Measurements from ENCODE around the gene PHACTR3.

PHACTR3 gene

GRCh38 chr20:59776626-59777330 lies 172.4 kb downstream of the PHACTR3 start:
- no peak for DNase-seq (ENCODE audit: low read depth in 2 of 2)

DNA sequence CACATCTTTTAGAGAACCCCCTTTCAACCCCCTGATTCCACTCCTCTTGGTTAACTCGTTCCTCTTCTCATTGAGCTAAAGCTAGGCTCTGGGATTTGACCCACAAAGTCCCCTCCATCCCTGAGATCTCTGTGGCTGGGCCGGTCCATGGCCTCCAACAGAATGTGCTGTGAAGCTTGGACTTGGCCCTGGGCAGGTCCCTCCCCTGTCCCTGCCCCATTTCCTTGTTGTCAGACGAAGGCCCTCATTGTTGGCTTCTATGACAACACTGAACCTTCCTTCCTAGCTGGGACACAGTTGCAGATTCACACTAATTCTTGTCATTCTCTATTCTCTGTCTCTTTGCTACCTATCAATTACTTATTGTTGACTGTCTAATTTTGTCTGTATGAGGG lies 173.0 kb downstream of the PHACTR3 start:
- no peak for DNase-seq (ENCODE audit: low read depth in 2 of 2)

GRCh38 chr20:59777814-59778575 lies 173.7 kb downstream of the PHACTR3 start:
- DNase-seq (ENCODE audit: low read depth in 2 of 2) = no peak

GRCh38 chr20:59778615-59779200 lies 174.4 kb downstream of the PHACTR3 start:
- DNase-seq (ENCODE audit: low read depth in 2 of 2) = no peak

DNA sequence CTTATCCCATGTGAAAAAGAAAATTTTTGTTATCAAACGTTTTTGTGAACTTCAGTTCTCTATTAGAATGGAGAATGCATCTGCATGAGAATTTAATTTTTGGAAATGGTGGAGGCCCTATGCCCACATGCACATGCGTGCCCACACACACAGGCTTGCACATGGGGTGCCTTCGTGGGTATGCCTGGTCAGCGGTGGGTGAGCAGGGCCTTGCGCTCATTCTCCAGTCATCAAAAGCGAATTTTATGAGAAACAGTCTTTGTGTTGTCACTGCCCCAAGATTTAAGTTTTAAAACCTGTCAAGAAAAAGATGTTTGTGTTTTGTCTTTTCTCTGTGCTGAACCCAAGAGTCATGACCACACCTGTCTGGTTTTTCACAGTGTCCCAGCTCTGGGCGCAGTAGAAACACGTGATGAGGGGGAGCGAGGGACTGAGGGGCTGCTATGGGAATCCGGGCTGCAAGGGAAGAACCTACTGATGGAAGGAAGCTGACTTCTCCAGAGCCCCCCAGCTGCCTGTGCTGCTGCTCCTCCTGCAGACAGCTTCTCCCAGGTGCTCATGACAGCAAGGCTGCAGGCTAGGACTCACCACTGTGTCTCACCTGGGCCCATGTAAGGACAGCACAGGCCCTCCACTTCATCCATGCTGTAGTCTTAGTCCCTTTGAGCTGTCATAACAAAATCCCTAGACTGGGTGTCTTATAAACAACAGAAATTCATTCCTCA lies 175.5 kb downstream of the PHACTR3 start:
- DNase-seq (ENCODE audit: low read depth in 2 of 2) = no peak

DNA sequence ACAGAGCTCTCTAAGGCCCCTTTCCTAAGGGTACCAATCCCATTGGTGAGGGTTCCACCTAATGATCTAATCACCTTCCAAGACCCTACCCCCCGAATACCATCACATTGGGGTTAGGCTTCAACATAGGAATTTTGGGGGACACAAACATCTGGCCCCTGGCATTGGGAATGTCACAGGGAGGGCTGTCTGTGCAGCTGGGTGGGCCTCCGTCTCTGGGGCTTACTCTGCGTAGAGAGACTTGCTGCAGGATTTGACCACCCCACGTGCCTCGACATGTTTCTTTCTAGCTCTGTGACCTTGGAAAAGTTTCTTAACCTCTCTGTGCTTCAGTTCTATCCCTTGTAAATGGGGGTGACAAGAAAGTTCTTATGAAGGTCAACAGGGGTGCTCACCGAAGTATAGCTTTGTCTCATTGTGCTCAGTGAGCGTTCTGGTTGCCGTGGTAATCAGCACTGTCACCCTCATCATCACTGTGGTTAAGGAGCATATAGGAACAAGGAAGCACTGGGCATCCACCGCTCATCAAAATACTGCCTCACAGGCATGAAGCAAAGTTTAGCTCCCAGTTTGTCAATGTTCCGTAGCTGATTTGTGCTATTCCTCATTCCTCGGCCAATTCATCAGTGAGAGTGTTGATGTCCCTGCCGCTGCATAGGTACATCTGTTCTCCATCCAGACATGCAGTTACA lies 176.3 kb downstream of the PHACTR3 start:
- DNase-seq (ENCODE audit: low read depth in 2 of 2) = no peak

- DNase-seq (ENCODE audit: low read depth in 2 of 2) = no peak
These were observed 176.9 kb downstream of the PHACTR3 start for GRCh38 chr20:59781226-59781625.

DNA sequence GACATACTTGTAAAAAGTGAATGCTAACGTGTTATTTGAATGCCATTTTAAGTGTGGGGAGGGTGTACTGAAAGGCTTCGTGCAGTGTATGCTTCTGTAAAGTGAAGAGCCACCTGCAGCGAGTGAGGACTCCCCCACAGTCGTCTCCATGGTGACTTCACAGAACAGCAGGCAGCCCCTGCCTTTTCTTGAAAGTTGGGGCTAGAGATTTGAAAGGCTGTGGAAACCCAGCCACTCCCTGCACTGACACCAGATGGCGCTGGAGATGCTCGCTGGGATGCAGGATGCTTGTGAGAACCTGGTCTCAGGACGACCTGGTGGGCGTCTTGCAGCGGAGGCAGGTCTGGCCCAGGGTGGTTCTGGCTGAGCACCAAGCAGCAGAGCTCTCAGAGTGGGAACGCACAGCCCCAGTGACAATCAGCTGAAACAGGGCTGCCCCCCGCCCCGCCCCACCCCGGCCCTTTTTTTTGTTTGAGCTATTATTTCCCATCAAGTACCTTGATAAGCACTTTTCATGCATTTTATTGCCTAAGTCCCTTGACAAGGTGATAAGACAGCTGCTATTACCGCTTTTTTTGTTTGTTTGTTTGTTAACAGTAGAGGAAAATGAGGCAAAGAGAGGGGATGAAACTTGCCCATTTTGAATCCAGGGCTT lies 178.8 kb downstream of the PHACTR3 start:
- peak; percentile 32 to 39 for DNase-seq (ENCODE audit: low read depth in 2 of 2)

GRCh38 chr20:59783641-59784010 lies 179.3 kb downstream of the PHACTR3 start:
- no peak for DNase-seq (ENCODE audit: low read depth in 2 of 2)

GRCh38 chr20:59784365-59784764 lies 180.0 kb downstream of the PHACTR3 start:
- no peak for DNase-seq (ENCODE audit: low read depth in 2 of 2)

GRCh38 chr20:59784791-59785668 lies 180.7 kb downstream of the PHACTR3 start:
- no peak for DNase-seq (ENCODE audit: low read depth in 2 of 2)

DNA sequence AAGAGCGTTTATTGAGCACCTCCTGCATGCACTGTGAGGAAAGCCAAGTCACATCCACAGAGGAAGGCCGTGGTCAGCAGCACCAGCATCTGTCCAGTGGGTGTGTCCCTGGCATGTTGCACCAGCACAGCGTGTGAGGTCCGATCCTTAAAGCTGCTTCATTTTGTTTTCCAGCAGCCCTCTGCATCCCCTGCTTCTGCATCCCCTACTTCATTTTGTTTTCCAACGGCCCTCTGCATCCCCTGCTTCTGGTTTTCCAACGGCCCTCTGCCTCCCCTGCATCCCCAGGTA lies 181.3 kb downstream of the PHACTR3 start:
- no peak for DNase-seq (ENCODE audit: low read depth in 2 of 2)

DNA sequence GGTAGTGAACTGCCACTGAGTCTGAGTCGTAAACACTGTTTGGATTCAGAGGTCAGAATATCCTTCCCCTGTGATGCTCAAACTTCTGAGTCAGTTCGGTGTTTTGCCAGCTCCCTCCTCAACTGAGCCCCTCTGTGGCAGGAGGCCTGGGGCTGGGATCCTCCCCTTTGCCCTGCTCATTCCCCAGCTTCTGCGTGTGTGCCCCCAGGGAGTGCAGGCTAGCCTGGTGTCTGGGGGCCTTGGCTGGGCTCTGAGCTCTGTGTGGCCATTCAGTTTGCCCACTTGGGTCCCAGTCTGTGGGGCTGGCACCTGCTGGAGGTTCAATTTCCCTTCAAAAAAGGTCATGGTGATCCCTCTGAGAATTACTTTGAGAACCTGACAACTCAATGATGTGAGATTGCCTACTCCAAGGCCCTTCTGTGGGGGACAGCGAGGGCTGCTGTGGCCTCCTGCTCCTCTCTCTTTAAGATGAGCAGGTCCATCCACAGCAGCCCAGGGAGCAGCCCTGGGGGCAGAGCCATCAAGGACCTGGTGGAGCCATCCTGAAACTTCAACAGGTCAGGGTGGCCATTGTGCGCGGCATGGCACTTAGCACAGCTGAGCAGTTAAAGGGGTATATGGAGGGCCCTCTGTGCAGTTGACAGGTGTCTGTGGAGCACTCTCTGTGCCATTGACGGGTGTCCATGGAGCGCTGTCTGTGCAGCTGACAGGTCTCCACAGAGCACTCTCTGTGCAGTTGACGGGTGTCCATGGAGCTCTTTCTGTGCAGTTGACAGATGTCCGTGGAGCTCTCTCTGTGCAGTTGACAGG lies 181.9 kb downstream of the PHACTR3 start:
- no peak for DNase-seq (ENCODE audit: low read depth in 2 of 2)

- no peak for DNase-seq (ENCODE audit: low read depth in 2 of 2)
These were observed 182.6 kb downstream of the PHACTR3 start for GRCh38 chr20:59786801-59787537.

DNA sequence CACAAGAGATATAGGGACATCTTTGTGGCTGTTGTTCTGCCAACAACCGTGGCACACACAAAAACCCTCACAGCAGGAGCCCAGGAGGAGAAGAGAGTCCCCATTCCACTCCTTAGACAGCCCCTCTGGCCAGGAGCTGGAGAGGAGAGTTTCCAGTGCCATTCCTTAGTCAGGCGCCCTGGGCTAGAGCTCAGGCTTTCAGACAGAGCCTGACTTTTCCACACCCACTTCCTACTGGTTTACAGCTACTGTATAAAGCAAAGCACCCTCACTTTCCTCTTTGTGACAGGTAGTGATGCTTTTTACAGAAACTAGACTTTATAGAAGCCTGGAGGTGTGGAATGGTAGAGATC lies 183.2 kb downstream of the PHACTR3 start:
- DNase-seq (ENCODE audit: low read depth in 2 of 2) = no peak

- no peak for DNase-seq (ENCODE audit: low read depth in 2 of 2)
These were observed 183.9 kb downstream of the PHACTR3 start for GRCh38 chr20:59788196-59788735.

- no peak for DNase-seq (ENCODE audit: low read depth in 2 of 2)
These were observed 184.6 kb downstream of the PHACTR3 start for GRCh38 chr20:59788811-59789397.

GRCh38 chr20:59789686-59790085 lies 185.3 kb downstream of the PHACTR3 start:
- no peak for DNase-seq (ENCODE audit: low read depth in 2 of 2)
